Central memory CD8-positive, alpha-beta T cell (primary cell): ENCODE measurements around the gene SNX27.

Source experiments
- ATAC-seq: fragments of 150-1000 bp; cut with Tn5 transposase; replicated peaks from 2 replicates; pipeline ENCODE4 v1.10.0; 2022; ENCODE audit warnings: mild to moderate bottlenecking, moderate FRiP score, moderate number of reproducible peaks; ENCODE audit not compliant: poor library complexity, severe bottlenecking; ENCODE audit errors: extremely low read depth
- DNase-seq, 2 donors: peaks; one replicate each; pipeline ENCODE4 v3.0.0; 2021; ENCODE audit warnings: low spot score in 2 of 2
- H3K27ac Mint-ChIP-seq: one replicate; pipeline ENCODE4 v1.8.0; 2022; ENCODE audit warnings: low read depth, mild to moderate bottlenecking, moderate library complexity, mixed read lengths
- H3K27me3 Mint-ChIP-seq: one replicate; pipeline ENCODE4 v1.8.0; 2022; ENCODE audit warnings: mixed read lengths
- H3K36me3 Mint-ChIP-seq: one replicate; pipeline ENCODE4 v1.8.0; 2022; ENCODE audit warnings: mild to moderate bottlenecking, moderate library complexity, mixed read lengths; ENCODE audit not compliant: insufficient read depth
- H3K4me1 Mint-ChIP-seq: one replicate; pipeline ENCODE4 v1.8.0; 2022; ENCODE audit warnings: mixed read lengths
- H3K4me3 Mint-ChIP-seq: one replicate; pipeline ENCODE4 v1.8.0; 2022; ENCODE audit warnings: mild to moderate bottlenecking, moderate library complexity, mixed read lengths
- H3K9me3 Mint-ChIP-seq: one replicate; pipeline ENCODE4 v1.8.0; 2022; ENCODE audit warnings: mixed read lengths

Gene SNX27

DNA sequence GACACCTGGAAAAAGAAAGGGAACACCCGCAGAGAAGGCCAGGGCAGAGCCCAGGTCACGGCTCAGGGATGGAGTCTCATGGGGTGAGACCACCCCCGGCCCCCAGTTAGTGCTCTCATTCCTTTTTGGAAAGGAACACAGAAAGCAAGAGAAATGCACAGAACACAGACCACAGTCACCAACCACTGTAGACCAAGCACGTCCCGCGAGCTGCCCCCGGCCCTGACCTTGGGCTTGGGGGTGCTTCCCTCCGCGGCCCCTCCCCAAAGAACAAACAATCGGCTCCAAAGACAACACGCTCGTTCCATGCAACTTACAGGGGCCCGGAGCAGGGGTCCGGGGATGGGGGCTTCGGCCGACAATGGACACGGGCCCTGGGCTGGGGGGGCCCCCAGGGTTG, 92.0 kb downstream of the SNX27 start:
- no peak for DNase-seq

DNA sequence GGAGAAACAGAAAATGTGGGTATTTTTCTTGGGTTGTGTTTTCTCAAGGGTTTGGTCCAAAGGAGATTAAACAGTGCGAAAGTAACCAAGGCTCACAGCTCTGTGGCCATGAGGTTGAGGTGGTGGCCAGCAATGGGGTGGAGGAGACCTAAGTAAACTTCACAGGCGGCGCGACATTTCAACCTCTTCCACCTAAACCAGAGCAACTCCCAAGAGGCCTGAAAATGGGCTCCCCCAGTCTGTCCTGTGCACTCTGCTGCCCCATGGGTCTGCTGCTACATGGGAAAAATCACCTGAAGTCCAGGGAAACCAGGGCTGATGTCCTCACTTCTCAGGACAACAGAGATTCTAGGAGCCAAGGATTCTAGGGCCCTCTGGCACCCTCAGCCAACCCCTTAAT, 92.4 kb downstream of the SNX27 start:
- ATAC-seq (no peak), DNase-seq (no peak)
- H3K36me3 Mint-ChIP-seq, result peaks cover 6% of the 10 kb centered on the region
- H3K27ac Mint-ChIP-seq, result no peak overlapping the region
- no peaks in the 10 kb centered on the region for H3K4me1 Mint-ChIP-seq
- H3K4me3 Mint-ChIP-seq, result no peak overlapping the region
- H3K9me3 Mint-ChIP-seq, result no peaks in the 10 kb centered on the region
- no peaks in the 10 kb centered on the region for H3K27me3 Mint-ChIP-seq

More for the DNA sequence above, 92.0 kb downstream of the SNX27 start:
- ATAC-seq, result no peak
- H3K27me3 Mint-ChIP-seq, result no peaks in the 10 kb centered on the region
- H3K4me1 Mint-ChIP-seq, result no peaks in the 10 kb centered on the region
- H3K27ac Mint-ChIP-seq, result no peak overlapping the region
- H3K9me3 Mint-ChIP-seq, result no peaks in the 10 kb centered on the region
- no peak overlapping the region for H3K4me3 Mint-ChIP-seq
- H3K36me3 Mint-ChIP-seq, result peaks cover 7% of the 10 kb centered on the region

DNA sequence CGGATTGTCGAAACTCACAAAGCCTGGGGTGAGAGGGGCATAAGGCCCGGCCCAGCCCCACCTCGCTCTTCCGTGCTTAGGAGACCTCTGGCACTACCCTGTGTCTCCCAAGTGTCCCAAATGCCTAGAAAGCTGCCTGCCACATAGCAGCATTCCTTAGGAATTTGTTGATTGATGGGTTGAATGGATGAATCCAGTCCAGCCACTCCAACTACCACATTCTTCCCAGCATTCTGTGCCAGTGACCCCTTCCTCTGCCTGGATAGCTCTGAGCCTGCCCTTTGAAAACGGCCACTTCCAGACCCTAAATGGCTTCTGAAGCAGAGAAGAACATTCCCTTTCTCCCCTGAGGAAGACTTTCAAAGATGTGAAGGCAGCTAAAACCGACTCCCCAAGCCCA, 93.3 kb downstream of the SNX27 start:
- ATAC-seq, result no peak
- Mint-ChIP-seq H3K4me3 (no peak overlapping the region), H3K36me3 (peaks cover 2% of the 10 kb centered on the region), H3K4me1 (no peaks in the 10 kb centered on the region), H3K27me3 (no peaks in the 10 kb centered on the region), H3K27ac (no peak overlapping the region), H3K9me3 (no peaks in the 10 kb centered on the region)
- no peak for DNase-seq

DNA sequence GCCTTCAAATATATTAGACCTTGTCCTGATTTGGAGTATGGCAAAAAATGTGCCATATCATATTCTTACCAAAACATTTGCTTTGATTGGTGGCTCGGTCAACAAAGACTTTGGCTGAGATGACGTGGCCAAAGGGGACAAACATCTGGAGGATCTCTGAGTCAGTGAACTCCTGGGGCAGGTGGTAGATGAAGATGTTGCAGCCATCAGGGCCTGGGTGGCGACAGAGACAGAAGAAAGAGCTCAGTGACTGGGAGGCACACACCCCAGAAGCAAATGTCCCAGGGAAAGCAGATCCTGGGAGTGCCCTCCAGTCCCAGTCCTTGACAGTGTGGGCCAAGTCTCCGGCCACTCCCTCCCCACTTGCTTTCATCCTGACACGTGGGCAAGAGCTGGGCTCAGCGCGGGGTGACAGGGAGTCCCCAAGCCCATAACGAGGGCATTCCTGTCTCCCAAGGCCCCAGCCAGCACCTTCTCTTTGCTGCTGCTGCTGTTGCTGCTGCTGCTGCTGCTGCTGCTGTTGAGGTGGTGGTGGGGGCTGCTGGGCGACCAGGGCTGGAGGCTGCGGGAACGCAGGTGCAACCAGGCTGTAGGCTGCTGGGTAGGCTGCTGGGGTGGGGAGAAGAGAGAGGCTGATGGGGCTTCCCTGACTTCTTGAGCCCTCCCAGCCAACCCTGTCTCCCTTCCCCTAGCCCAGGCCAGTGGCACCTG, 94.1 kb downstream of the SNX27 start:
- peaks cover 2% of the 10 kb centered on the region for H3K36me3 Mint-ChIP-seq
- H3K4me3 Mint-ChIP-seq, result no peak overlapping the region
- no peaks in the 10 kb centered on the region for H3K27me3 Mint-ChIP-seq
- no peaks in the 10 kb centered on the region for H3K9me3 Mint-ChIP-seq
- no peak for DNase-seq
- H3K27ac Mint-ChIP-seq, result no peak overlapping the region
- no peaks in the 10 kb centered on the region for H3K4me1 Mint-ChIP-seq
- no peak for ATAC-seq

DNA sequence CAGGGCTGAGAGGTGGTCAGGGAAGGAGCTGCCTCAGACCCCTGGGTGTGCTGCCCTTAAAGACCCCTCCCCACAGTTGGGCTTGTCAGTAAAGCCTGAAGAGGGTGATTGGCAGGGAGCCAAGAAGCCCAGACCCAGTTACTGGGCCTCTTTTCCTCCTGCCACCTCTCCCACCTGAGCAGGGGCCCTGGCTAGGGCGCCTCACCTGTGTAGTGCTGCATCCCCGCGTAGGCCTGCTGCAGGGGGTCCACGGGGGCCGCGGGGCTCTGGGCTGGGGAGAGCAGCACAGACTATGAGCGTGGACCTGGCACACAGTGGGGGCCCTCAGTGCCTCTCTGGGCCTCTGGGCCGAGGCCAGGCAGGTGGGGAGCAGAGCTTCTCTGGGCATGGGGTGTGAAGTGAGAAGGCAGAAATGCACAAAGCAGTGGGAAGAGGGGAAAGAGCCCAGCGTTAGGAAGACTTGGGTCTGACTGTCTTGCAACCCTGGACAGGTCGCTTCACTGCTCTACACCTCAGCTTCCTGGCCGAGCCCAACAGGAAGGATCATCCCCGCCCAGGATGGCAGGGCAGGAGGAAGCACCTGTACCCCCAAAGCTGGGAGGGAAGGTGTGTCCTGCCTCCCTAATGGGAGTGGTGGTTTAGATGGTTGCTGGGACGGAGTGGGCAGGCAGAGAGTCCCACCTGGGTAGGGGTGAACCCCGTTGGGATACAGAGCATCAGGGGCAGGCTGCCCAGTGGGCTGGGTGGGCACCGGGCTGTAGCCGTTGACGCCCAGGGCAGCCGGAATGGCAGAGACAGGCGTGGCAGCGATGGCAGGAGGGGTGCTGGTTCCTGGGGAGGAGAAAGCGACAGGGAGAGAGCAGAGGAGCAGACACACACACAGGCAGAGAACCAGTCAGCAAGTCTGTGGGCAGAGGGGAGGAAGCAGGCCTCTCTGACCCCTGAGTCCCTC, 94.9 kb downstream of the SNX27 start:
- no peak for ATAC-seq
- Mint-ChIP-seq H3K27ac (no peak overlapping the region), H3K36me3 (peaks cover 2% of the 10 kb centered on the region), H3K27me3 (peaks cover 3% of the 10 kb centered on the region), H3K9me3 (no peaks in the 10 kb centered on the region), H3K4me1 (no peaks in the 10 kb centered on the region), H3K4me3 (no peak overlapping the region)
- no peak for DNase-seq

DNA sequence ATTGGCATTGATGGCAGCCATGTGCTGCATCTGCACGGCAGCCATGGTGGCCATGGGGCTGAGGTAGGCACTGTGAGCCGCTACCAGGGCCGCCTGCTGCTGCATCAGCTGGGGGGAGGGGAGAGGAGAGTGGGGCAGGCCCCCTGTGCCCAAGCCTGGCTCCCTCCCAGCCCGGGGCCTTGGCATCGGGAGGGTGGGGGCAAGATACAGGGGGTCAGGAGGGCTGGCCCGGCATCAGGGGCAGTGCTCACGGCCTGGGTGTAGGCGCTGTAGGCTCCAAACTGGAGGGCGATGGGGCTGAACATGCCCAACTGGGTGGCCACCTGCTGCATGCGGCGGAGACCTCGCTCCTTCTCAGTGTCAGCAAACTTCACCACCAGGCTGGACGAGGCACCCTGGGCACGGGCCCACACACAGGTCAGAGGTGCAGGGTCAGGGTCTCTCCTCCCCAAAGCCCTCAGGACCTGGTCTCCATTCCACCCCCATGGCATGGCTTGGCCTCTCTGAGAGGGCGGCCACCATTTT, 95.8 kb downstream of the SNX27 start:
- DNase-seq (no peak), ATAC-seq (no peak)
- H3K27ac Mint-ChIP-seq, result no peak overlapping the region
- peaks cover 11% of the 10 kb centered on the region for H3K27me3 Mint-ChIP-seq
- H3K36me3 Mint-ChIP-seq, result peaks cover 2% of the 10 kb centered on the region
- no peaks in the 10 kb centered on the region for H3K9me3 Mint-ChIP-seq
- H3K4me3 Mint-ChIP-seq, result no peak overlapping the region
- H3K4me1 Mint-ChIP-seq, result no peaks in the 10 kb centered on the region

DNA sequence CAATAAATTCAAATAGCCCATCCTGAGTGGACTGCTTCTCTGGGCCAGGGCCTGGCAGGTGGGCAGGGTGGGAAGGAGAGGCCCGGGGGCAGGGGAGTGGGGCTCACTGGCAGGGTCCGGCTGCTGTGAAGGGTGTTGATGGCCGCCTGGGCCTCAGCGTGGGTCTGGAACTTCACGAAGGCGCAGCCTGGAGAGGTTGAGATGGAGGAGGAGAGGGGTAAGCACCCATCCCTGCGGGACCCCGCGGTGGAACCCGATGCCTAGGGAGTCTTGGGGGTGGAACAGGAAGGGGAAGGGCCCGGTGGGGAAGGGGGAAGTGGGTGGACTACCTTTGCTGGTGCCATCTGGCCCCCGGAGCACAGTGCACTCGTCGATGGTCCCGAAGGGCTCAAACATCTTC, 97.0 kb downstream of the SNX27 start:
- H3K9me3 Mint-ChIP-seq, result no peaks in the 10 kb centered on the region
- H3K4me1 Mint-ChIP-seq, result no peaks in the 10 kb centered on the region
- no peak for ATAC-seq
- no peak overlapping the region for H3K27ac Mint-ChIP-seq
- H3K36me3 Mint-ChIP-seq, result peaks cover 2% of the 10 kb centered on the region
- H3K4me3 Mint-ChIP-seq, result no peak overlapping the region
- DNase-seq, result no peak
- peaks cover 23% of the 10 kb centered on the region for H3K27me3 Mint-ChIP-seq

DNA sequence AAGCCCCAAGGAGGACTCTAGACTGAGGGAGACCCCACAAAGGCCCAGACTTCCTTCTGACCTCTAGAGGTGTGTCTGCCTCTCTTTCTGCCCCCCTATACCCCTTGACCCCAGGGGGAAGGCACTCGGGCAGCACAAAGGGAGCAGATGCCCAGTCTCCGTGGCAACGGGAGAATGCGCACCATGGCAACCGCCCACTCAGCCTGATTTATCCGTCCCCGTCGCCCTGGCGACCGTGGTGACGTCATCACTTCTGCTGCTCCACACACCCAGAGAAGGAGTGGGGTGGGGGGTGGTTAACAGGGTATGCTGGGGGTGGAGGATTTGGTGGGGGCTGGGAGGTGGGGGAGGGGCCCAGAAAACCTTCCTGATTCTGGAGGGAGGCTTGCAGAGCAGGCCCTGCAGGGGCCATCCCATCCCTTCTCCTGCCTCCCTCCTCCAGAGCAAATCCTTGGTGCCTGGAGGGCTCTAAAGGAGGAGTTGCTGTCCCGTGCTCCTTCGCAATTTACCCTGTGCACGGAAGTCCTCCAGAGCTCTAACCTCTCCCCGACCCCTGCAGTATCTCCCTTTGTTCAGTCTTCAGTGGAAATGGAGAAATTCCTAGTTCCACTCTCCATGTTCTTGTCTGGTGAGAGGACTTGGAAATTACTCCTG, 98.5 kb downstream of the SNX27 start:
- H3K27ac Mint-ChIP-seq, result no peak overlapping the region
- H3K27me3 Mint-ChIP-seq, result peaks cover 37% of the 10 kb centered on the region
- no peaks in the 10 kb centered on the region for H3K9me3 Mint-ChIP-seq
- H3K4me3 Mint-ChIP-seq, result no peak overlapping the region
- H3K36me3 Mint-ChIP-seq, result peaks cover 4% of the 10 kb centered on the region
- DNase-seq (no peak), ATAC-seq (no peak)
- H3K4me1 Mint-ChIP-seq, result no peaks in the 10 kb centered on the region

DNA sequence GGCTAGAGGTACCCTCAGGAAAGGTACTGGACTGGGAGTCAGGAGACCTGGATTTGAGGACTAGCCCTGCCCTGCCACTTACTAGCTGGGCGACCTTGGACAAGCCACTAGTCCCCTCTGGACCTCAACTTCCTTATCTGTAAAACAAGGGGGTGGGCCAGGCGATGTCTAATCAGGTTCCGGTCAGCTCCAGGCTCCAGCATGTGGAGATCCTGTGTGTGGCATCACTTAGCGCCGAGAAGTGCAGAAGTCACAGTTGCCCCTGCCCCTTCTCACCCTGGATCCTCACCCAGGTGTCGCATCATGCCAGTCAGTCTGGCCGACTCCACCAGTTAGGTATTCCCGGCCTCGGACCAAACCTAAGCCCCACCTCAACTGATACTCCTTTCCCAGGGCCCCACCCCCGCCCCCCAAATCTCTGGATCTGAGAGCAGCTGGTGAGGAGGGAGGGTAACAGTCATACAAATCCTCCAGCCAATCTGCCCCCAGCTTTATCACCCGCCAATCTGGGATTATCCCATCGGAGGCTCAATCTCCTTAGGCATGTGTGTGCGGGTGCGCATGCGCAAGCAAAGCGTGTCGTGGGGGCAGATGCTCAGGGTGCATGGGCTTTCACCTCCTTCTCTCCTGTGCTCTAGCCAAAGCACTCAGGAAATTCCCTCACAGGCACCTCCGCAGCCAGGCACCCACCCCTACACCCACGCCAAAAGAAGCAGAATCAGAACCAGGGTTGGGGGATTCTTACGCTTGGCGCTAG, 99.4 kb downstream of the SNX27 start:
- Mint-ChIP-seq H3K4me1 (no peaks in the 10 kb centered on the region), H3K4me3 (no peak overlapping the region), H3K36me3 (peaks cover 4% of the 10 kb centered on the region), H3K9me3 (no peaks in the 10 kb centered on the region), H3K27ac (no peak overlapping the region), H3K27me3 (peaks cover 46% of the 10 kb centered on the region)
- DNase-seq, result no peak
- ATAC-seq, result no peak

DNA sequence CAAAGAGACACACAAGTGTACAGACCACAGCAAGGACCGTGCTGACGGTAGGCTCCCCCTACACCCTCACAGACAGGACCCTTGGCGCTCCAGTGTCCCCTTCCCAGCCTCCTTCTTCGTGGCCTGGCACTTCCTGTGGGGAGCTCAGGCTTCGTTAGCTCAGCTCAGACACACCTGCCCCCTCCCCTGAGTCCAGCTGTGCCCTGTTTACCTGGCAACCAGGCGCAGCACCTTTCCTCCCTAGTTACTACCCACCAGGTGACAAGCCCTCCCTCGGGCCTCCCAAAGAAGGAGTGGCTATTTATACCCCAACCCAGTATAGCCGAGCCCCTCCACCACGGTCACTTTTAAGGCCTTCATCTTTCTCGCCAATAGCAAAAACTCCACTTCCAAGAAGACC, 100.1 kb downstream of the SNX27 start:
- peaks cover 53% of the 10 kb centered on the region for H3K27me3 Mint-ChIP-seq
- no peak overlapping the region for H3K27ac Mint-ChIP-seq
- H3K9me3 Mint-ChIP-seq, result no peaks in the 10 kb centered on the region
- ATAC-seq (no peak), DNase-seq (no peak)
- no peak overlapping the region for H3K4me3 Mint-ChIP-seq
- H3K36me3 Mint-ChIP-seq, result peaks cover 6% of the 10 kb centered on the region
- H3K4me1 Mint-ChIP-seq, result peaks cover 3% of the 10 kb centered on the region

DNA sequence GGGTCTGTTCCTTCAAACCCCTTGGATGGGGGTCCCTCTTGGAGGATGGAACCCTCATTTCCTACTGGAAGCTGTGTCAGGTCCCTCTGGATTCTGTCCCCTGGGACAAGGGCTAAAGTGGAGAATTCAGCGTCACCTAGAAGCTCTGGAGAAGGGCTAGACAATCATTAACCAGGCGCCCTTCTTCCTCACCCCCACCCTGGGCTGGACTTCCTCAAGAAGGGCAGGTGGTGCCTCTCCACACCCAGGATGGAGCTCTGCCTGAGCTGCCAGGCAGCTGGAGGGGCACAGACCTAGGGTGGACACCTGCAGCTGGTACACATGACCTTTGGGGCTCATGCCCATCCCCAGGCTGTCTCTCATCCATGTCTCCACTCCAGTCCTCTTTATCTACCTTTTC, 101.2 kb downstream of the SNX27 start:
- Mint-ChIP-seq H3K9me3 (no peaks in the 10 kb centered on the region), H3K27ac (no peak overlapping the region), H3K4me1 (peaks cover 7% of the 10 kb centered on the region), H3K36me3 (peaks cover 6% of the 10 kb centered on the region), H3K27me3 (peaks cover 64% of the 10 kb centered on the region), H3K4me3 (no peak overlapping the region)
- DNase-seq (no peak), ATAC-seq (no peak)

DNA sequence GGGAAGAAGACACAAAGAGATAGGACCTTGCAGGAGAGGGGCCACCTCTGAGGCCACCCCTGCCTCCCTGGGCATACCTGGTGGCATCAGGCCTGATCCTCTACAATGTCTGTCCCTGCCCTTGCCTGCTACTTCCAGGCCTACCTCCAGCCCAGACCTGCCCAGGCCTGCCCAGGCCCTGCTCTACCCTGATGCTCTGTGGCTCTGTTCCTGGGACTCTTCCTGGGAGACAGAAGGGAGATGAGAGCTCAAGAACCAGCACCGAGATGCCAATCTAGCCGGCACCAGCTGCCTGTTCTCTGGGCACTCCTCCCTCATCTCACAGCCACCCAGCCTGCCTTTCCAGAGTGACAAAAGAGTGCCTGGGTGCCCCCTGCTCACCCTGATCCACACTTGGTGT, 102.0 kb downstream of the SNX27 start:
- peaks cover 6% of the 10 kb centered on the region for H3K36me3 Mint-ChIP-seq
- no peak overlapping the region for H3K27ac Mint-ChIP-seq
- DNase-seq (no peak), ATAC-seq (no peak)
- H3K4me1 Mint-ChIP-seq, result peaks cover 7% of the 10 kb centered on the region
- no peaks in the 10 kb centered on the region for H3K9me3 Mint-ChIP-seq
- H3K27me3 Mint-ChIP-seq, result peaks cover 72% of the 10 kb centered on the region
- H3K4me3 Mint-ChIP-seq, result no peak overlapping the region
